ENCODE measurements around the gene HGFAC.

DNA sequence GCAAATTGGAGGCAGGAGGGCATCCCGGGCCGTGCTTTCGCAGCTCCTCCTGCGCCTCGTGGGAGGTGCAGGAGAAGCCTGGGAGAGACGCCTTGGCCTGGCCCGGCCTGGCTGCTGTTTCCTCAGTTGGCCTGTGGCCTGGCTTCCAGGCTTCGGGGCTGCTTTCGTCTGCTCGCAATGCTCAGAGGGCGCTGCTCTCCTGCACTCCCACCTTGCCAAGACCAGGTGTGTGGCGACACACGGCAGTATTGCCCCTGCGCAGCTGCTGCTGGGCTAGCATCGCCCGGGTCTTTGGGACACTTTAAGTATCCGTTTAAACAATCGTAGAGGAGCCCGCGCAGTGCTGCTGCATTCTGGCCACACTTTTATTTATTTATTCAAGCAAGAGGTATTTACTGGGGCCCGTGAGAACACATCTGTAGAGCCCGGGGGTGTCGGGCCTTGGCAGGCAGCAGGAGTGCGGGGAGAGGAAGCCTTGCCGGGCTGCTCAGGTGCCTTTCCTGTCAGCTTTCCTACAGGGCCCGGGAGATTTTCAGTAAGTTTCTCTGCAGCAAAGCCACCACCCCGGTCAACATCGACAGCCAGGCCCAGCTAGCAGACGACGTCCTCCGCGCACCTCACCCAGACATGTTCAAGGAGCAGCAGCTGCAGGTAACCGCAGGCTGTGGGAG lies 26.2 kb upstream of the HGFAC start:
- no peak for TF ChIP-seq EZH2 (IDR thresholded peaks at IDR 0.05; ENCODE audit: borderline replicate concordance, insufficient read depth, low read length, poor library complexity, severe bottlenecking)
- TF ChIP-seq, protein P1, sequence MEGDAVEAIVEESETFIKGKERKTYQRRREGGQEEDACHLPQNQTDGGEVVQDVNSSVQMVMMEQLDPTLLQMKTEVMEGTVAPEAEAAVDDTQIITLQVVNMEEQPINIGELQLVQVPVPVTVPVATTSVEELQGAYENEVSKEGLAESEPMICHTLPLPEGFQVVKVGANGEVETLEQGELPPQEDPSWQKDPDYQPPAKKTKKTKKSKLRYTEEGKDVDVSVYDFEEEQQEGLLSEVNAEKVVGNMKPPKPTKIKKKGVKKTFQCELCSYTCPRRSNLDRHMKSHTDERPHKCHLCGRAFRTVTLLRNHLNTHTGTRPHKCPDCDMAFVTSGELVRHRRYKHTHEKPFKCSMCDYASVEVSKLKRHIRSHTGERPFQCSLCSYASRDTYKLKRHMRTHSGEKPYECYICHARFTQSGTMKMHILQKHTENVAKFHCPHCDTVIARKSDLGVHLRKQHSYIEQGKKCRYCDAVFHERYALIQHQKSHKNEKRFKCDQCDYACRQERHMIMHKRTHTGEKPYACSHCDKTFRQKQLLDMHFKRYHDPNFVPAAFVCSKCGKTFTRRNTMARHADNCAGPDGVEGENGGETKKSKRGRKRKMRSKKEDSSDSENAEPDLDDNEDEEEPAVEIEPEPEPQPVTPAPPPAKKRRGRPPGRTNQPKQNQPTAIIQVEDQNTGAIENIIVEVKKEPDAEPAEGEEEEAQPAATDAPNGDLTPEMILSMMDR (IDR thresholded peaks at IDR 0.05; ENCODE audit: poor library complexity, severe bottlenecking) = no peak
- TF ChIP-seq, protein P2, sequence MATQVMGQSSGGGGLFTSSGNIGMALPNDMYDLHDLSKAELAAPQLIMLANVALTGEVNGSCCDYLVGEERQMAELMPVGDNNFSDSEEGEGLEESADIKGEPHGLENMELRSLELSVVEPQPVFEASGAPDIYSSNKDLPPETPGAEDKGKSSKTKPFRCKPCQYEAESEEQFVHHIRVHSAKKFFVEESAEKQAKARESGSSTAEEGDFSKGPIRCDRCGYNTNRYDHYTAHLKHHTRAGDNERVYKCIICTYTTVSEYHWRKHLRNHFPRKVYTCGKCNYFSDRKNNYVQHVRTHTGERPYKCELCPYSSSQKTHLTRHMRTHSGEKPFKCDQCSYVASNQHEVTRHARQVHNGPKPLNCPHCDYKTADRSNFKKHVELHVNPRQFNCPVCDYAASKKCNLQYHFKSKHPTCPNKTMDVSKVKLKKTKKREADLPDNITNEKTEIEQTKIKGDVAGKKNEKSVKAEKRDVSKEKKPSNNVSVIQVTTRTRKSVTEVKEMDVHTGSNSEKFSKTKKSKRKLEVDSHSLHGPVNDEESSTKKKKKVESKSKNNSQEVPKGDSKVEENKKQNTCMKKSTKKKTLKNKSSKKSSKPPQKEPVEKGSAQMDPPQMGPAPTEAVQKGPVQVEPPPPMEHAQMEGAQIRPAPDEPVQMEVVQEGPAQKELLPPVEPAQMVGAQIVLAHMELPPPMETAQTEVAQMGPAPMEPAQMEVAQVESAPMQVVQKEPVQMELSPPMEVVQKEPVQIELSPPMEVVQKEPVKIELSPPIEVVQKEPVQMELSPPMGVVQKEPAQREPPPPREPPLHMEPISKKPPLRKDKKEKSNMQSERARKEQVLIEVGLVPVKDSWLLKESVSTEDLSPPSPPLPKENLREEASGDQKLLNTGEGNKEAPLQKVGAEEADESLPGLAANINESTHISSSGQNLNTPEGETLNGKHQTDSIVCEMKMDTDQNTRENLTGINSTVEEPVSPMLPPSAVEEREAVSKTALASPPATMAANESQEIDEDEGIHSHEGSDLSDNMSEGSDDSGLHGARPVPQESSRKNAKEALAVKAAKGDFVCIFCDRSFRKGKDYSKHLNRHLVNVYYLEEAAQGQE (IDR thresholded peaks at IDR 0.05; ENCODE audit: borderline replicate concordance) = no peak
- no peak for TF ChIP-seq SMC3 (conservative IDR thresholded peaks at IDR 0.05; ENCODE audit: poor library complexity)
- no peak for TF ChIP-seq POLR2AphosphoS5 (IDR thresholded peaks at IDR 0.05)
- TF ChIP-seq EP300 (conservative IDR thresholded peaks at IDR 0.05; ENCODE audit: poor library complexity, severe bottlenecking) = no peak

Data from neural cell (in vitro differentiated cells).